ENCODE measurements around the gene RHBDL1.

DNA sequence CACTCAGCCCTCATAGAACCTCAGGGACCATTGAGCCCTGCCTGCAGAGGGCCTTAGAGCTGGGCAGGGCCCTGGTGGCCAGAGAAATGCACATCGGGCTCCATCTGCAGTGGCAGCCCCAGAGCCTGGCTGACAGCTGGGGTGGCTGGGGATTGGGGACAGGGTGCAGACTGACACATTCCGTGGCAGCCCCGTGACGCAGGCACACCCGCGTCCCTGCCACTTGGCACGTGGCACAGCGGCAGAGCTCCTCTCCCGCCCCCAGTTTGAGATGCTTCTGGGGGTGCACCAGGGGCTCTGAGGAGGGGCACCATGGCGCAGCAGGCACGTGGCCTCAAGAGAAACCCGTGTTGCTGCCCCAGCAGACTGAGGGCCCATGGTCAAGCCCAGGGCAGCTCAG lies 27.9 kb downstream of the RHBDL1 start:
- TF ChIP-seq, protein P1, sequence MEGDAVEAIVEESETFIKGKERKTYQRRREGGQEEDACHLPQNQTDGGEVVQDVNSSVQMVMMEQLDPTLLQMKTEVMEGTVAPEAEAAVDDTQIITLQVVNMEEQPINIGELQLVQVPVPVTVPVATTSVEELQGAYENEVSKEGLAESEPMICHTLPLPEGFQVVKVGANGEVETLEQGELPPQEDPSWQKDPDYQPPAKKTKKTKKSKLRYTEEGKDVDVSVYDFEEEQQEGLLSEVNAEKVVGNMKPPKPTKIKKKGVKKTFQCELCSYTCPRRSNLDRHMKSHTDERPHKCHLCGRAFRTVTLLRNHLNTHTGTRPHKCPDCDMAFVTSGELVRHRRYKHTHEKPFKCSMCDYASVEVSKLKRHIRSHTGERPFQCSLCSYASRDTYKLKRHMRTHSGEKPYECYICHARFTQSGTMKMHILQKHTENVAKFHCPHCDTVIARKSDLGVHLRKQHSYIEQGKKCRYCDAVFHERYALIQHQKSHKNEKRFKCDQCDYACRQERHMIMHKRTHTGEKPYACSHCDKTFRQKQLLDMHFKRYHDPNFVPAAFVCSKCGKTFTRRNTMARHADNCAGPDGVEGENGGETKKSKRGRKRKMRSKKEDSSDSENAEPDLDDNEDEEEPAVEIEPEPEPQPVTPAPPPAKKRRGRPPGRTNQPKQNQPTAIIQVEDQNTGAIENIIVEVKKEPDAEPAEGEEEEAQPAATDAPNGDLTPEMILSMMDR (conservative IDR thresholded peaks at IDR 0.05; ENCODE audit: low read depth, low read length) = no peak
- TF ChIP-seq EZH2phosphoT487 (IDR thresholded peaks at IDR 0.05; ENCODE audit: borderline replicate concordance, low read length) (no peak), EZH2 (IDR thresholded peaks at IDR 0.05; ENCODE audit: low read length, unreplicated experiment) (no peak)

Data from PC-3 (cell line).